HepG2 (cell line): ENCODE measurements around the gene BLMH. TPM values are rescaled to one million over a fixed set of nuclear protein-coding genes. Genes with fewer than 3 reads are reported as not detected.
A peak's percentile ranks its signal among the peaks of the same experiment; 100 is the strongest.

Experiments used
- ATAC-seq: fragments of 200-7000 bp; cut with Tn5 transposase; 3 replicates; pipeline ENCODE4 v1.9.1; 2020; ENCODE audit warnings: mild to moderate bottlenecking, moderate library complexity
- BruUV-seq: library from RNA; stranded (reverse); fragments of 400-500 nt; replicated peaks from 2 replicates; lab custom pipeline; 2021; lab: Mats Ljungman, UMichigan
- CTCF ChIA-PET: fragments of 300-600 bp; formaldehyde crosslinking; extraction: SDS; loops from one replicate; lab custom pipeline; 2021; ENCODE audit warnings: low total read pairs, inconsistent platforms, low intra/inter-chr PET ratio; lab: Yijun Ruan, JAX
- POLR2A ChIA-PET: fragments of 350-600 bp; sonication (Branson Sonifier 250); formaldehyde crosslinking; loops from one replicate; lab custom pipeline; 2020; ENCODE audit warnings: antibody characterized with exemption, inconsistent platforms; lab: Yijun Ruan, JAX
- DNase-seq: peaks from one replicate; pipeline ENCODE4 v3.0.0-alpha.2; 2015; ENCODE audit warnings: low spot score
- FAIRE-seq: peaks from 3 replicates; lab custom pipeline; 2011; peaks lifted over from hg19 to GRCh38; lab: Jason Lieb, UNC
- H2AFZ ChIP-seq: one replicate; pipeline ENCODE4 v1.6.1; 2011; ENCODE audit warnings: low read length, inconsistent platforms
- H3K27ac ChIP-seq: fragments of 300-600 bp; 3 replicates; pipeline ENCODE4 v1.8.0; 2011; ENCODE audit warnings: mixed run types, mild to moderate bottlenecking, mixed read lengths, low read length, inconsistent platforms; ENCODE audit not compliant: insufficient read depth; ENCODE audit errors: extremely low read length
- H3K27me3 ChIP-seq, 2 experiments: fragments of 200-600 bp in 1 of 2; 2 replicates in 1 of 2; 3 replicates in 1 of 2; pipeline versions ENCODE4 v1.6.0 to v1.8.0; 2011; ENCODE audit warnings: low read length in 2 of 2, mild to moderate bottlenecking in 2 of 2, moderate library complexity in 2 of 2, inconsistent platforms in 1 of 2; ENCODE audit not compliant: insufficient read depth in 2 of 2, control insufficient read depth in 1 of 2
- H3K36me3 ChIP-seq, 2 experiments: fragments of 200-600 bp in 1 of 2; replicated peaks in 1 of 2; 2 replicates in 1 of 2; 3 replicates in 1 of 2; pipeline versions ENCODE4 v1.5.1 to v1.8.0; 2011; ENCODE audit warnings: low read length in 2 of 2, inconsistent platforms in 1 of 2; ENCODE audit not compliant: insufficient read depth in 2 of 2, control insufficient read depth in 1 of 2
- H3K4me1 ChIP-seq: 2 replicates; pipeline ENCODE4 v1.5.1; 2012; ENCODE audit warnings: low read length, inconsistent platforms; ENCODE audit not compliant: insufficient read depth
- H3K4me2 ChIP-seq: 2 replicates; pipeline ENCODE4 v1.6.0; 2011; ENCODE audit warnings: low read depth, low read length, inconsistent platforms
- H3K4me3 ChIP-seq, 3 experiments: fragments of 200-600 bp in 1 of 3; sonication (generic), shearing (Covaris generic) in 1 of 3; replicated peaks in 1 of 3; 2 replicates each; pipeline ENCODE4 v1.5.1; 2011 to 2016; ENCODE audit warnings: low read length in 3 of 3, inconsistent platforms in 2 of 3, low read depth in 2 of 3, mild to moderate bottlenecking in 2 of 3, control low read depth in 1 of 3, mixed read lengths in 1 of 3; ENCODE audit not compliant: insufficient read depth in 1 of 3
- H3K79me2 ChIP-seq: one replicate; pipeline ENCODE4 v1.6.1; 2011; ENCODE audit warnings: low read length, inconsistent platforms; ENCODE audit not compliant: insufficient read depth
- H3K9ac ChIP-seq: 2 replicates; pipeline ENCODE4 v1.6.0; 2011; ENCODE audit warnings: mild to moderate bottlenecking, low read depth, low read length, inconsistent platforms; ENCODE audit not compliant: insufficient read depth
- H3K9me3 ChIP-seq: 2 replicates; pipeline ENCODE4 v1.5.1; 2012; ENCODE audit warnings: mild to moderate bottlenecking, low read length
- H4K20me1 ChIP-seq: 2 replicates; pipeline ENCODE4 v1.6.0; 2011; ENCODE audit warnings: inconsistent platforms, mild to moderate bottlenecking, low read length, moderate library complexity; ENCODE audit not compliant: insufficient read depth
- CTCF ChIP-seq: sonication (generic); formaldehyde crosslinking; IDR thresholded peaks from 2 replicates; pipeline ENCODE4 v1.5.0; 2020; ENCODE audit warnings: mild to moderate bottlenecking, missing genetic modification reagents, moderate library complexity
- DNMT1 ChIP-seq: sonication (generic); formaldehyde crosslinking; IDR thresholded peaks from 2 replicates; pipeline ENCODE4 v1.5.1; 2020; ENCODE audit warnings: mild to moderate bottlenecking, missing genetic modification reagents
- ETS1 ChIP-seq: sonication (generic); formaldehyde crosslinking; IDR thresholded peaks from 2 replicates; pipeline ENCODE4 v1.4.0; 2020; ENCODE audit warnings: missing genetic modification reagents
- ETV5 ChIP-seq: IDR thresholded peaks from 2 replicates; pipeline ENCODE4 v1.6.1; 2018; ENCODE audit warnings: missing biosample characterization, missing genetic modification reagents, inconsistent platforms, borderline replicate concordance
- SMC3 ChIP-seq: IDR thresholded peaks from 2 replicates; pipeline ENCODE4 v1.6.1; 2011; ENCODE audit warnings: low read length, improper control_type of control experiment
- STAG1 ChIP-seq: sonication (generic); formaldehyde crosslinking; IDR thresholded peaks from 2 replicates; pipeline ENCODE4 v1.4.0; 2020; ENCODE audit warnings: missing genetic modification reagents
- ZNF292 ChIP-seq: sonication (generic); formaldehyde crosslinking; IDR thresholded peaks from 2 replicates; pipeline ENCODE4 v1.8.1; 2022; ENCODE audit warnings: mild to moderate bottlenecking, low read depth, missing genetic modification reagents, borderline replicate concordance
- ZNF567 ChIP-seq: sonication (generic); formaldehyde crosslinking; IDR thresholded peaks from 2 replicates; pipeline ENCODE4 v1.8.1; 2023; ENCODE audit warnings: mild to moderate bottlenecking, missing genetic modification reagents, borderline replicate concordance
- WGBS: methylation state at CpG from one replicate; pipeline ENCODE4 v1.1.6; 2017; ENCODE audit warnings: low lambda C conversion rate; 5-methylcytosine and 5-hydroxymethylcytosine counted together
- in situ Hi-C: cut with HindIII; loops from 2 replicates; pipeline ENCODE4 v1.10.0; 2017; ENCODE audit warnings: low pct_unique_long_range_greater_than_20kb; ENCODE audit not compliant: extremely low pct_ligation_motif_present
- intact Hi-C: fragments of 100-400 bp; cut with micrococcal nuclease; formaldehyde crosslinking; loops from one replicate; pipeline ENCODE4 v1.10.0; 2022; ENCODE audit not compliant: unreplicated experiment
- polyA plus RNA-seq, 8 experiments: library from polyadenylated mRNA; depleted of rRNA in 3 of 8; stranded (reverse) in 7 of 8; unstranded in 1 of 8; fragments of >200 nt; fragmentation: Illumina TruSeq in 4 of 8; extraction: Trizol in 4 of 8; gene quantifications; 2 replicates each; pipeline versions ENCODE4 v1.2.1 to v1.2.3, GENCODE V29; 2011 to 2016; ENCODE audit warnings: low read depth in 4 of 8, missing spikeins in 1 of 8, mixed read lengths in 1 of 8; ENCODE audit not compliant: insufficient read depth in 1 of 8
- total RNA-seq, 5 experiments: library from RNA; depleted of rRNA; stranded (reverse); fragments of >200 nt; fragmentation: Illumina TruSeq; extraction: Trizol; gene quantifications; 2 replicates each; pipeline ENCODE4 v1.2.3, GENCODE V29; 2016; ENCODE audit warnings: low read depth in 1 of 5

BLMH gene
- total and polyA plus RNA-seq, 2 of the 13 experiments (the other 11 are each of a cell fraction or from before 2014, with no cell fraction given) = 12.1 to 41.0 TPM

DNA sequence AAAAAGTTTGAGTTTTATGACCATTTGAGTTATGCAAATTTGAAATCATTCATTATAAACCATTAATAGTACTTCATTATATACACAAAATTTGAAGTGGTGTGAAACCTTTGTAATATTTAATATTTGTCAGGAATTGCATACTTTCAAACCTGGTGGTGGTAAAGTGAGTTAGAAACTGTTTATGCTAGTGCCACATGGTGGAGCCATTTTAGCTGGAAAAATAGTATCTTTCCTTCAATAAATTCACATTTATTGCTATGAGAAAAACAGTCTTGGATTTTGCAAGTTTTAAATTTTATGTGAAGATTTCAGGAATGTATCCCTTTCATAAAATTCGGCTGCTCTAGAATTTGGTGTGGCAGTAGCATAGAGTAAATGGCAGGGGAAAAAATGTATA, 7.3 kb upstream of the BLMH start:
- no peak overlapping the region for H3K4me2 ChIP-seq
- no peak overlapping the region for H2AFZ ChIP-seq
- ATAC-seq (no peak), FAIRE-seq (peak; percentile 36), DNase-seq (no peak)
- no peak overlapping the region for H3K4me3 ChIP-seq
- no peaks in the 10 kb centered on the region for H4K20me1 ChIP-seq
- no peaks in the 10 kb centered on the region for H3K36me3 ChIP-seq
- no TSS peak for BruUV-seq
- no peak overlapping the region for H3K9ac ChIP-seq
- H3K4me1 ChIP-seq = no peaks in the 10 kb centered on the region
- intact Hi-C loops (loop anchor here (1.0 kb wide), 1 partner anchor 37 kb away; no protein-coding TSS in a partner anchor), in situ Hi-C loops (no loop called here)
- H3K27ac ChIP-seq = no peak overlapping the region
- TF ChIP-seq ETS1 (CRISPR knock-in tag) (no peak), ZNF567 (CRISPR knock-in tag) (no peak), ZNF292 (CRISPR knock-in tag) (no peak), CTCF (CRISPR knock-in tag) (0 out of 2 replicates have a peak, but pooled peaks have one; percentile 20), STAG1 (CRISPR knock-in tag) (peak; percentile 41; the same call in 1 of the 2 replicates), SMC3 (peak; percentile 23; the same call in 1 of the 2 replicates), ETV5 (CRISPR knock-in tag) (no peak), DNMT1 (CRISPR knock-in tag) (no peak)
- H3K27me3 ChIP-seq = no peaks in the 10 kb centered on the region; a peak in 1 of 5 replicates
- WGBS = 0% methylated on average over 1 of the region's 1 CpG
- no peaks in the 10 kb centered on the region for H3K79me2 ChIP-seq
- CTCF ChIA-PET = interaction anchor here (0.7 to 1.7 kb wide), 2 partner anchors 37 to 42 kb away, joined by 3 to 15 read pairs; no protein-coding TSS in a partner anchor
- H3K9me3 ChIP-seq = peaks cover 9% of the 10 kb centered on the region; the same call in 1 of the 2 replicates
- POLR2A ChIA-PET = no interaction called here
